Measurements from ENCODE around the gene ZNF614. TPM values are rescaled to one million over a fixed set of nuclear protein-coding genes. Genes with fewer than 3 reads are reported as not detected.
A peak's percentile ranks its signal among the peaks of the same experiment; 100 is the strongest.
"Not testable (repeated sequence)": the region's sequence is repeated elsewhere in the genome, so short reads cannot be mapped to it uniquely, and the experiment has no call there.

Gene ZNF614
- total RNA-seq, 1 donor from 2014 or later = 8.4 TPM

DNA sequence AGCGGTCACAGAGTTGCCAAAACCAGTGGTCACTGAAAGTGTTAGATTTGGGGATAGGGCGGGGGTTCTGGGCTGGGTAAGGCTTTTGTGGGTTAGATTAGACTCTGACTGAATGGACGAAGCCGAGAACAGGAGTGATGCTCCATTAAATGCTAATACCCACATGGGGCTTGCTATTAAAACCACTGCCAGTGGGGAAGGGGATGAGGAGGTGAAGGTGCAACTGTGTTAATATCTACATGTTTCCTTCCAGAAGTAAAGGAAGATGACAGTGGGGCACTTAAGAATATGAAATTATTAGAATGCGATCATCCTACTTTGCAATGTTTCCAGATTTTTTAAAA, 573 bp upstream of the ZNF614 start:
- Mint-ChIP-seq H3K27ac (ENCODE audit: unreplicated experiment) (peak overlapping the region; percentile 97), H3K36me3 (ENCODE audit: unreplicated experiment) (peaks cover 46% of the 10 kb centered on the region), H3K4me3 (ENCODE audit: unreplicated experiment) (peak overlapping the region; percentile 91), H3K9me3 (ENCODE audit: unreplicated experiment) (peaks cover 30% of the 10 kb centered on the region), H3K4me1 (ENCODE audit: unreplicated experiment) (peaks cover 19% of the 10 kb centered on the region), H3K27me3 (ENCODE audit: unreplicated experiment) (no peaks in the 10 kb centered on the region)
- no peak for DNase-seq (ENCODE audit: extremely low spot score, unreplicated experiment)
- TF ChIP-seq, protein P1, sequence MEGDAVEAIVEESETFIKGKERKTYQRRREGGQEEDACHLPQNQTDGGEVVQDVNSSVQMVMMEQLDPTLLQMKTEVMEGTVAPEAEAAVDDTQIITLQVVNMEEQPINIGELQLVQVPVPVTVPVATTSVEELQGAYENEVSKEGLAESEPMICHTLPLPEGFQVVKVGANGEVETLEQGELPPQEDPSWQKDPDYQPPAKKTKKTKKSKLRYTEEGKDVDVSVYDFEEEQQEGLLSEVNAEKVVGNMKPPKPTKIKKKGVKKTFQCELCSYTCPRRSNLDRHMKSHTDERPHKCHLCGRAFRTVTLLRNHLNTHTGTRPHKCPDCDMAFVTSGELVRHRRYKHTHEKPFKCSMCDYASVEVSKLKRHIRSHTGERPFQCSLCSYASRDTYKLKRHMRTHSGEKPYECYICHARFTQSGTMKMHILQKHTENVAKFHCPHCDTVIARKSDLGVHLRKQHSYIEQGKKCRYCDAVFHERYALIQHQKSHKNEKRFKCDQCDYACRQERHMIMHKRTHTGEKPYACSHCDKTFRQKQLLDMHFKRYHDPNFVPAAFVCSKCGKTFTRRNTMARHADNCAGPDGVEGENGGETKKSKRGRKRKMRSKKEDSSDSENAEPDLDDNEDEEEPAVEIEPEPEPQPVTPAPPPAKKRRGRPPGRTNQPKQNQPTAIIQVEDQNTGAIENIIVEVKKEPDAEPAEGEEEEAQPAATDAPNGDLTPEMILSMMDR (IDR thresholded peaks at IDR 0.05) = no peak

DNA sequence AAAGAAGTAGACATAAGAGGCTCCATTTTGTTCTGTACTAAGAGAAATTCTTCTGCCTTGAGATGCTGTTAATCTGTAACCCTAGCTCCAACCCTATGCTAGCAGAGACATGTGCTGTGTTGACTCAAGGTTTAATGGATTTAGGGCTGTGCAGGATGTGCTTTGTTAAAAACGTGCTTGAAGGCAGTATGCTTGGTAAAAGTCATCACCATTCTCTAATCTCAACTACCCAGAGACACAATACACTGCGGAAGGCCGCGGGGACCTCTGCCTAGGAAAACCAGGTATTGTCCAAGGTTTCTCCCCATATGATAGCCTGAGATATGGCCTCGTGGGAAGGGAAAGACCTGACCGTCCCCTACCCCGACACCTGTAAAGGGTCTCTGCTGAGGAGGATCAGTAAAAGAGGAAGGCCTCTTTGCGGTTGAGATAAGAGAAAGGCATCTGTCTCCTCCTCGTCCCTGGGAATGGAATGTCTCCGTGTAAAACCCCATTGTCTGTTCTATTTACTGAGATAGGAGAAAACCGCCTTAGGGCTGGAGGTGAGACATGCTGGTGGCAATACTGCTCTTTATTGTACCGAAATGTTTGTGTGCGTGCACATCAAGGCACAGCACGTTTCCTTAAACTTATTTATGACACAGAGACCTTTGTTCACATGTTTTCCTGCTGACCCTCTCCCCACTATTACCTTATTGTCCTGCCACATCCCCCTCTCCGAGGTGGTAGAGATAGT, 1.8 kb downstream of the ZNF614 start:
- H3K9me3 Mint-ChIP-seq (ENCODE audit: unreplicated experiment) = peaks cover 37% of the 10 kb centered on the region
- H3K36me3 Mint-ChIP-seq (ENCODE audit: unreplicated experiment) = peaks cover 49% of the 10 kb centered on the region
- not testable (repeated sequence) for H3K27me3 Mint-ChIP-seq (ENCODE audit: unreplicated experiment); H3K4me3 Mint-ChIP-seq (ENCODE audit: unreplicated experiment); H3K27ac Mint-ChIP-seq (ENCODE audit: unreplicated experiment); DNase-seq (ENCODE audit: extremely low spot score, unreplicated experiment)
- H3K4me1 Mint-ChIP-seq (ENCODE audit: unreplicated experiment) = peaks cover 19% of the 10 kb centered on the region

DNA sequence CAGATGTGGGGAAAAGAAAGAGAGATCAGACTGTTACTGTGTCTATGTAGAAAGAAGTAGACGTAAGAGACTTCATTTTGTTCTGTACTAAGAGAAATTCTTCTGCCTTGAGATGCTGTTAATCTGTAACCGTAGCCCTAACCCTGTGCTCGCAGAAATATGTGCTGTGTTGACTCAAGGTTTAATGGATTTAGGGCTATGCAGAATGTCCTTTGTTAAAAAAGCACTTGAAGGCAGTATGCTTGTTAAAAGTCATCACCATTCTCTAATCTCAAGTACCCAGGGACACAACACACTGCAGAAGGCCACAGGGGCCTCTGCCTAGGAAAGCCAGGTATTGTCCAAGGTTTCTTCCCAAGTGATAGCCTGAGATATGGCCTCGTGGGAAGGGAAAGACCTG, 3.7 kb downstream of the ZNF614 start:
- DNase-seq (ENCODE audit: extremely low spot score, unreplicated experiment); H3K4me3 Mint-ChIP-seq (ENCODE audit: unreplicated experiment); H3K27me3 Mint-ChIP-seq (ENCODE audit: unreplicated experiment); H3K27ac Mint-ChIP-seq (ENCODE audit: unreplicated experiment): not testable (repeated sequence)
- Mint-ChIP-seq H3K4me1 (ENCODE audit: unreplicated experiment) (peaks cover 19% of the 10 kb centered on the region), H3K9me3 (ENCODE audit: unreplicated experiment) (peaks cover 44% of the 10 kb centered on the region), H3K36me3 (ENCODE audit: unreplicated experiment) (peaks cover 60% of the 10 kb centered on the region)

DNA sequence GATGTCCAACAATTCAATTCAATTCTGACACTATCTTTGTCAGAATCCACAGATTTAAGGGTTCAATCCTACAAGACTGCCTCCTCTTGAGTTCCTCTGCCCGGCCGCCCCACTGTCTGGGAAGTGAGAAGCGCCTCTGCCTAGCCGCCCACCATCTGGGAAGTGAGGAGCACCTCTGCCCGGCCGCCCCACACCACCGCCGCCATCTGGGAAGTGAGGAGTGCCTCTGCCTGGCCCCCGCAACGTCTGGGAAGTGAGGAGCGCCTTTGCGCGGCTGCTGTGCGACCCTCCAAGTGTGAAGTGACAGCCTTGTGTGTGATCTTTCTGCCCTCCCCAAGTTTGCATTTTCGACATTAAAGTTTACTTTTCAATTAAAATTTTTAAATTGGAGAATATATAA, 6.0 kb downstream of the ZNF614 start:
- Mint-ChIP-seq H3K4me3 (ENCODE audit: unreplicated experiment) (no peak overlapping the region), H3K36me3 (ENCODE audit: unreplicated experiment) (peaks cover 83% of the 10 kb centered on the region), H3K27me3 (ENCODE audit: unreplicated experiment) (no peaks in the 10 kb centered on the region), H3K9me3 (ENCODE audit: unreplicated experiment) (peaks cover 58% of the 10 kb centered on the region), H3K4me1 (ENCODE audit: unreplicated experiment) (peaks cover 7% of the 10 kb centered on the region), H3K27ac (ENCODE audit: unreplicated experiment) (no peak overlapping the region)
- TF ChIP-seq, protein P1 (IDR thresholded peaks at IDR 0.05) = no peak
- no peak for DNase-seq (ENCODE audit: extremely low spot score, unreplicated experiment)

DNA sequence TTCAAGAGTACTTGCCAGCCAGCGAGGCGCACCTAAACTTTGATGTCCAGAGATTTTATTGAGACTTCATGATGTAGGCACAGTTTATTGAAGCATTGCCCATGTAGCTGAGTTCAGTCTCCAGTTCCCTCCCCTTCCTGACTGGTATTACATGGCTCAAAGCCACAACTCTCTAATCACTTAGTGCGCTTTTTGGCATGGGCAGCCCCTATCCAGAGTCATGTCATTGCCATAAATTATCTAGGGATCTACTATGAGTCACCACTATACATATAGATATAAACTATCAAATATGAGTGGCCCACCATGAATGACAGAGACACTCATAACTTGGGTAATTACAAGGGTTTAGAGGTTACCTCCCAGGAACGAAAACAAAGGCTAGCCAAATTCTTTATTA, 7.7 kb downstream of the ZNF614 start:
- Mint-ChIP-seq H3K4me3 (ENCODE audit: unreplicated experiment) (no peak overlapping the region), H3K9me3 (ENCODE audit: unreplicated experiment) (peaks cover 65% of the 10 kb centered on the region), H3K36me3 (ENCODE audit: unreplicated experiment) (peaks cover 91% of the 10 kb centered on the region)

DNA sequence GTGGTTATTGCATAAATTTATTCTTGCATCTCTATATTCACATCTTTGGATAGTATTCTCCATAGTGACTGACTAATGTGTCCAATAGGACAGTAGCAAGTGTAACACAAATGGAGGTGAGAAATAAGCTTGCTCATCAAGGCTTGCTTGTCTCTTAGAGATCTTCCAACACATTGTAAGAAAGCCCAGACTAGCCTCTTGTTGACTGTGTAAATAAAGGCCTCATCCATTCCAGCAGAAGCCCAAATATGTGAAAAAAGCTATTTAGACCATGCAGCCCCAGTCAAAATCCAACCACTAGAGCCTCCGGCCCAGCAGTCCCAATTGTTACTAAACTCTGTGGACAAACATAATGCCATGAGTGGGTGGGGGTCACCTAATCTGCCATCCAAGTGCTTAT, 17.5 kb downstream of the ZNF614 start:
- peaks cover 20% of the 10 kb centered on the region for H3K9me3 Mint-ChIP-seq (ENCODE audit: unreplicated experiment)
- DNase-seq (ENCODE audit: extremely low spot score, unreplicated experiment) = no peak

More for the DNA sequence above, 7.7 kb downstream of the ZNF614 start:
- no peak for DNase-seq (ENCODE audit: extremely low spot score, unreplicated experiment)
- Mint-ChIP-seq H3K27ac (ENCODE audit: unreplicated experiment) (no peak overlapping the region), H3K4me1 (ENCODE audit: unreplicated experiment) (no peaks in the 10 kb centered on the region), H3K27me3 (ENCODE audit: unreplicated experiment) (no peaks in the 10 kb centered on the region)
- TF ChIP-seq, protein P1 (IDR thresholded peaks at IDR 0.05) = no peak

More for the DNA sequence above, 17.5 kb downstream of the ZNF614 start:
- H3K4me1 Mint-ChIP-seq (ENCODE audit: unreplicated experiment) = peaks cover 15% of the 10 kb centered on the region
- peaks cover 45% of the 10 kb centered on the region for H3K36me3 Mint-ChIP-seq (ENCODE audit: unreplicated experiment)
- TF ChIP-seq, protein P1 (IDR thresholded peaks at IDR 0.05) = no peak
- H3K4me3 Mint-ChIP-seq (ENCODE audit: unreplicated experiment) = no peak overlapping the region
- no peaks in the 10 kb centered on the region for H3K27me3 Mint-ChIP-seq (ENCODE audit: unreplicated experiment)
- H3K27ac Mint-ChIP-seq (ENCODE audit: unreplicated experiment) = no peak overlapping the region

Measured in osteocyte (in vitro differentiated cells).